ENCODE results near the gene DPF3. TPM values are rescaled to one million over a fixed set of nuclear protein-coding genes. Genes with fewer than 3 reads are reported as not detected.

The DPF3 gene
- total RNA-seq, 4 donors from 2014 or later = 0.22 to 5.4 (median 2.7) TPM

DNA sequence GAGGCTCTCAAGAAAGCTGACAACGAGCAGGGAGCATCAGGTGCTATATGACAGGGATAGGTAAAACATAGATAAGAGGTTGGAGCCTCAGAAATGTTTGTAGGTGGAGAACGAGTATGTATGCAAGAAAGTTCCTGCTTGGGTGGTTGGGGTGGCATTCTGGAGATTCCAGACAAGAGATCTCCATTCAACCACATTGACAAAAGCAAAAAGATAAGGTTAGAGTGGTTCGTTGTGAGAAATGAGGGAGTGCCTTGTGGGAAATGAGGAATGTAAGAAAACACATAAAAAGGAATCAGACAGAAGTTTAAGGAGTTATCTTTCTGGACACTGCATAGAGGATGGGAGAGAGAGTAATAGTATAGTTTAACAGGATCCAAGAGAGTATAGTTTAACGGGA lies 290.3 kb downstream of the DPF3 start:
- no peaks in the 10 kb centered on the region for H3K4me1 ChIP-seq
- no peak overlapping the region for H3K27ac ChIP-seq
- TF ChIP-seq POLR2A (IDR thresholded peaks at IDR 0.05) (no peak), CTCF (IDR thresholded peaks at IDR 0.05) (no peak), EP300 (IDR thresholded peaks at IDR 0.05) (no peak)
- WGBS, 2 donors = 62 to 64% methylated on average over 4 of the region's 4 CpGs
- no peaks in the 10 kb centered on the region for H3K9me3 ChIP-seq
- no peaks in the 10 kb centered on the region for H3K27me3 ChIP-seq
- DNase-seq (ENCODE audit: low spot score in 2 of 2) = no peak
- no peak overlapping the region for H3K4me3 ChIP-seq
- no peaks in the 10 kb centered on the region for H3K36me3 ChIP-seq

DNA sequence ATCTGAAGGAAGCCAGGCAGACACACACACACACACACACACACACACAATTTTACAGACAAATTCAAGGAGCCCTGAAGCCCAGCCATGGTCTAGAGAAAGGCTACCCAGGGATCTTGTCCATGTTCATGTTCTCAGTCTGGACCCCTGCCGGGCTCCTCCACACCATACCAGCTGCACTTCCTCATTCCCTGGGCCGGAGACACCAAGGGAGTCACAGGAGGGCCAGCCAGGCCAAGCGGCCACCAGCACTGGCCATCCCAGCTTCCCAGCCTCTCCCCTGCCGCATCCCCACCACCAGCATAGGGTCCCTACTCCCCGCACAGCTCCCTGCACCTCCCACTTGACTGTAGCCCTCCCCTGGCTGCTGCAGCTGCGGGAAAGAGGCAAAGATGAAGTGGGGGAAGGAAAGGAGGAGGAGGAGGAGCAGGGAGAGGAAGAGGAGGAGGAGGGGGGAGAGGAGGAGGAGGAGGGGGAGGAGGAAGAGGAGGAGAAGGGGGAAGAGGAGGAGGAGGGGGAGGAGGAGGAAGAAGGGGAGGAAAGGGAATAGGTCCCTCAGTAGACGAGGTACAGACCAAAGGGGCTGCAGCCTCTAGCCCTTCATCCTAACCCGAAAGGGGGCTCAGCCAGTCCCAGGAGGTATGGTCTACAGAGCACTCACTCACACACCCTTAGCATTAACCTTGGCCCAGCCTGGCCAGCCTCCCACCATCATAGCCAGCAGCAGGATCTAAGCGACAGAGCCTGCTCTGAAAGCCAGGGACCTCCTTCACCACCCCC lies 293.2 kb downstream of the DPF3 start:
- no peaks in the 10 kb centered on the region for H3K9me3 ChIP-seq
- H3K4me1 ChIP-seq = no peaks in the 10 kb centered on the region
- no peak for DNase-seq (ENCODE audit: low spot score in 2 of 2)
- WGBS, 2 donors = 48 to 61% methylated on average over 9 of the region's 9 CpGs
- TF ChIP-seq EP300 (IDR thresholded peaks at IDR 0.05) = no peak
- no peak overlapping the region for H3K27ac ChIP-seq
- no peaks in the 10 kb centered on the region for H3K36me3 ChIP-seq
- no peak overlapping the region for H3K4me3 ChIP-seq
- H3K27me3 ChIP-seq = no peaks in the 10 kb centered on the region

DNA sequence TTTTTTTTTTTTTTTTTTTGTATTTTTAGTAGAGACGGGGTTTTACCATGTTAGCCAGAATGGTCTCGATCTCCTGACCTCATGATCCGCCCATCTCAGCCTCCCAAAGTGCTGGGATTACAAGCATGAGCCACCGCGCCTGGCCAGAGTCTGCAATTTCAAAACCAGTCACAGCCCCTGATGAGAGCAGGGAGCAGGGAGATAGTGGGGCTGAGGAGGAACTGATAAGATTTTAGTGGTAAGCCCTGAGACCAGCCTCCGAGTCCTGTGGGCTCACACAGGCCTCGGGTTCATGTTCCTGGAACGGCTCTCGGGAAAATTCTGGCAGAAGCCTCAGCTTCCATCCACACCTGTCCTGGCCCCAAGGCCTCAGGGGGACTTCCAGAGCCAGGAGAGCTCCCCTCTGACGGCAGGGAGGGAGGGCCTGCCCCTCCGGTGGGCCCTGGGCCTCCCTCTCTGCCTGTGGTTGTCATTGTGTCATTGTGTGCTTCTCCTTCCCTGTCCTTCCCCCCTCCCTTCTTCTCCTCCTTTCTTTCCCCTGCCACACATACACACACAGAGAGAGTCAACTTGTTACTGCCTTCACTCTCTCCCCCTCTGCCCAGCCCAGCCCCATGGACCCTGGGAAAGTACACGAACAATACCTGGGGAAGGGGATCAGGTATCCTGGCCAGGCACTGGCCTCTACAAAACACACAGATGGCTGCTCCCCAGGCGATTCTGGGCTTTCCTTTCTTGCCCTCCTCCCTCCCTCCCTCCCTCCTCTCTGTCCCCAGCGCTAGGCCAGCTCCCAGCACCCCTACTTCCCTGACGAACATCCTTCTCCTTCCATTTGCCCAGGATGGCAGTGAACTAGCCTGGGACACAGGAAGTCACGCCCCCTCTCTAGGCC lies 294.1 kb downstream of the DPF3 start:
- H3K4me3 ChIP-seq = no peak overlapping the region
- no peaks in the 10 kb centered on the region for H3K27me3 ChIP-seq
- TF ChIP-seq POLR2A (IDR thresholded peaks at IDR 0.05) (no peak), EP300 (IDR thresholded peaks at IDR 0.05) (no peak), CTCF (IDR thresholded peaks at IDR 0.05) (no peak)
- H3K27ac ChIP-seq = no peak overlapping the region
- 61 to 70% methylated on average over 16 of the region's 16 CpGs for WGBS, 2 donors
- DNase-seq (ENCODE audit: low spot score in 2 of 2) = no peak
- no peaks in the 10 kb centered on the region for H3K36me3 ChIP-seq
- H3K4me1 ChIP-seq = no peaks in the 10 kb centered on the region
- H3K9me3 ChIP-seq = no peaks in the 10 kb centered on the region

- Histone ChIP-seq H3K36me3 (no peaks in the 10 kb centered on the region), H3K4me1 (no peaks in the 10 kb centered on the region), H3K27ac (no peak overlapping the region), H3K4me3 (no peak overlapping the region), H3K27me3 (no peaks in the 10 kb centered on the region), H3K9me3 (no peaks in the 10 kb centered on the region)
- DNase-seq (ENCODE audit: low spot score in 2 of 2) = no peak
- TF ChIP-seq POLR2A (IDR thresholded peaks at IDR 0.05) (no peak), EP300 (IDR thresholded peaks at IDR 0.05) (no peak), CTCF (IDR thresholded peaks at IDR 0.05) (no peak)
- 80 to 96% methylated on average over 5 of the region's 5 CpGs for WGBS, 2 donors
Observed at GRCh38 chr14:72598306-72598705, 295.6 kb downstream of the DPF3 start.

- Histone ChIP-seq H3K9me3 (no peaks in the 10 kb centered on the region), H3K27me3 (no peaks in the 10 kb centered on the region), H3K4me3 (no peak overlapping the region), H3K36me3 (no peaks in the 10 kb centered on the region), H3K27ac (no peak overlapping the region), H3K4me1 (no peaks in the 10 kb centered on the region)
- TF ChIP-seq POLR2A (IDR thresholded peaks at IDR 0.05) = no peak
- no peak for TF ChIP-seq EP300 (IDR thresholded peaks at IDR 0.05)
- no peak for TF ChIP-seq CTCF (IDR thresholded peaks at IDR 0.05)
- DNase-seq (ENCODE audit: low spot score in 2 of 2) = no peak
- 60% methylated on average over 16 of the region's 16 CpGs for WGBS, 2 donors
Observed at GRCh38 chr14:72597252-72598233, 296.4 kb downstream of the DPF3 start.
